Measurements from ENCODE around the gene SLC25A29.
"Not testable (repeated sequence)": the region's sequence is repeated elsewhere in the genome, so short reads cannot be mapped to it uniquely, and the experiment has no call there.

SLC25A29 gene

DNA sequence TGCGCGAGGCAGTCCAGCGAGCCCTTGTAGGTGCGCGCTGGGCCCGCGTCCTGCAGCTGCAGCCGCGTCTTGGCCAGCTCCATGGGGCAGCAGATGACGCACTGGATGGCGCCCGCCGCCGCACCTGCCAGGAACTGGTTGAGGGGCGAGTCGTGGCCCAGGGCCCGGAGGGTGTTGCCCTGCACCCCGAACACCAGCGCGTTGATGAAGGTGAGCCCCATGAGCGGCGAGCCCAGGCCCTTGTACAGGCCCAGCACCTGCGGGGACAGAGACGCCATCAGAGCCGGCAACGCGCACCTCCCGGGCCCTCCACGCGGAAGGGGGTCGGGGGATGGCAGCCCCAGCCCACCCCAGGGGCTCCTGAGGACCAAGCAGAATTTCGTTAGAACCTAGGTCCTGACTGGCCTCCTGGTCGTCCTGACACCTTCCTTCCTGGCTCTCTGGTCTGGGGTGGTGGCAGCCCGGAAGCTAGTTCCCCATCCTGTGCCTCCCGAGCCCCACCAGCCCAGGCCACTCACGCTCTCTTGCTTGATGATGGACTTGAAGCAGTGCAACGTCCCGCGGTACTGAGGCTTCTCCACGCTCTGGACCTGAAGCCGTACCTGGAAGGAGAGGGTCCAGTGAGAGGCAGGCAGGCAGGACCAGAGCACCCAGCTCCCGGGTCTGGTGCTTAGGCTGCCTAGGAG is 13.3 kb downstream of the SLC25A29 start:
- no peak for DNase-seq

DNA sequence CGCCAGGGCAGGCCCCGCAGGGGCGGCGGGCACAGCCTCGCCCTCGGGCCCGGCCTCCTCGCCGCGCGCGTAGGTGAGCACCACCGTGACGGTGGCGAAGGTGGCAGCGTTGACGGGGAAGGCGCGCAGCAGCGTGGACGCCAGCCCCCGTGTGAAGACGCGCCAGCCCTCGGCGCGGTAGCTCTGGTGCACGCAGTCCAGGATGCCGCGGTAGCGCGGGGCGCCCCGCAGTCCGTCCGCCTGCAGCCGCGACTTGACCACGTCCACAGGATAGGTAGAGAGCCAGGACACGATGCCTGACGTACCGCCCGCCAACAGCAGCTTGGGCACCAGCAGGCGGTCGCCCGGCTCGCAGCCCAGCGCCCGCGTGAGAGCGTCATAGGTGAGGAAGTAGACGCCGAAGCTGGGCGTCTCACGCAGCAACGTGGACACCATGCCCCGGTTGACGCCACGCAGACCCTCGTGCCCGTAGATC is 13.9 kb downstream of the SLC25A29 start:
- no peak for DNase-seq

DNA sequence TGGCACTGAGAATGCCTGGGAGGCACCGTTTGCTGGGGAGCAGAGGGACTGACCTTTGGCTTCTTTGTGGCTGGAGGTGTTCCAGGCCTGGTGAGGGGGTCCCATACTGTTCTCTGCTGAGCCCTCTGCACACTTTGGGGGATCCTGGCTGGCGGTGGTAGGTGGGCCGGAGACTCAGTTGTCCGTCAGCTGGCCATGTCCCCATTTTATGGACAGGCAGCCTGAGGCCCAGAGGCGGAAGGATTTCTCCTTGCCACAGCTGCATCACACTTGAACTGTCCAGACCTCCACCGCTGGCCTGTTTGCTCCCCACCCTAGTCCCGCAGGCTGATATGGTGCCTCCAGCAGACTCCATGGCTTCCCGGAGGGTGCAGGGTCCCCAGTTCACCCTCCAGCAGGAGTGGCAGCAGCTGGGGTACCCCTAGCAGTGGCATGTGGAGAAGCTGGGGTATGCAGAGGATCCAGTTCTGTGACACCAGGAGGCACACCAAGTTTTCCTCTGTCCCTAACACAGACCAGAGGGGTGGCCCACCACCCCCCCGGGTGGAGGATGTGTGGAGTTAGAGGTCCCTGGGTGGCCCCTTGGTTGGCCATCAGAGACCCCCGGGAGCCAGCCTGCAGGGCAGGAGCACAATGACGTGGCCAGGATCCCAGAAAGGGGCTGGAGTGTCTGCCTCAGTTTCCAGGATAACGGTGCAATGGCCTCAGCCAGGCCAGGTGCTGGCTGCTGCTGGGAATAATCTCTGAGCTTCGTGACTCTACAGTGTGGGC is 14.8 kb downstream of the SLC25A29 start:
- no peak for DNase-seq

DNA sequence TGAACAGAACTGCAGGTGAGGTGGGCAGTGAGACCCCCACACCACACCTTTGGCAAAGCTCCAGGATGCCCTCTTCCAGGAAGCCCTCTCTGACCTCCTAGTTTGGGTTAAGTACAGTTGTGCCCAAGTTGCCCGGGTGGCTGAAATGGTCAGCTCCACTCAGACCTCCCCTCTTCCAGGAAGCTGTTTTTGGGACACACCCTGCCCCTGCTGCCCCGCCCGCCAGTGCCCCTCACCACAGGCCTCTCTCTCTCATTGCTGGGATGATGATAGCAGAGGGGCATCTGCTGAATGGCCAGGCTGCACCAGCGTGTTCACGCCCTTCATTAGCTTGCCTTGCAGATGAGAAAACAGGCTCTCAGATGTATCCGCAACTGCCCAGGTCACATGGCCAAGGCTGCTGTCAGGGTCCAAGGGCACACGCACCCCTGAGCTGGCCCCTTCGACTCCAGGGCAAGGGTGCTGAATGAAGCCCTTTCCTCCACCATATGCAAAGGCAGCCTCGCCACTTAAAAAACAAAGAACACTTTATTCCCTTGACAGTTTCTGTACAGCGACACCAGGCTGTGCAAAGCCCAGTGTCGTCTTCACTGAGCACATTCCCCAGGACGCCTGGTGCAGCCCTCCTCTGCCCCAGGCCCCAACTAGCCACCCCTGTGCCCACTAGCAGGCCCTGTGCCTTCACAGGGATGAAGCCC is 15.5 kb downstream of the SLC25A29 start:
- DNase-seq = no peak

DNA sequence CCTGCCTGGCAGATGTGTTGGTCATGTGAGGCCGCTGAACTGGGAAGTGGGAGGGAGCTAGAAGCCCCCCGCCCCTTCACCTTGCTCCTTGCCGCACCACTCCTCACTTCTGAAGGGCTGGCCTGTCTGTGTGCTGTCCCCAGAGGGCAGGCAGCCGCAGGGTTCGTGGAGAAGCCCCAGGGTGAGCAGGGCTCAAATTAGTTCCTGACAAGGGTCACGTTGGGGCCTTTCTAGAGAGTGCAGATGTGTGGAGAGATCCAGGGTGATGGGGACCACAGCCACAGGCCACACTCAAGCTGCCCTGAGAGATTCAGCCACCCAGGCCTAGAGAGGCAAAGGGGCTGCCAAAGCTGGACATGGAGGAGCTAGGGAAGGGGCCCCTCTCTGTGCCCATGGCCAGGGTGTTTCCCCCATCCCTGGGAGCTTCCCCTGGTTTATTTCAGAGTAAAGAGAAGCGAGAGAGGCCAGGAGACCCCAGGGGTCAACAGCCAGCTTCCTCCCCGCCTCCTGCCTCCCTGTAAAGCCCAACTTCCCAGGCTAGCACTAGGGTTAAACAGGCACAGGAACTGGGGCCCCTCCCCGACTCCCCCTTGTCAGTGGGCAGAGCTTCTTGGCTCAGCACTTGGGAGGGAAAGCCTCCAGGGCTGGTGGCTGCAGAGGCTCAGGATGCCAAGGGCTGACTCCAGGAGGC is 16.2 kb downstream of the SLC25A29 start:
- no peak for DNase-seq

DNA sequence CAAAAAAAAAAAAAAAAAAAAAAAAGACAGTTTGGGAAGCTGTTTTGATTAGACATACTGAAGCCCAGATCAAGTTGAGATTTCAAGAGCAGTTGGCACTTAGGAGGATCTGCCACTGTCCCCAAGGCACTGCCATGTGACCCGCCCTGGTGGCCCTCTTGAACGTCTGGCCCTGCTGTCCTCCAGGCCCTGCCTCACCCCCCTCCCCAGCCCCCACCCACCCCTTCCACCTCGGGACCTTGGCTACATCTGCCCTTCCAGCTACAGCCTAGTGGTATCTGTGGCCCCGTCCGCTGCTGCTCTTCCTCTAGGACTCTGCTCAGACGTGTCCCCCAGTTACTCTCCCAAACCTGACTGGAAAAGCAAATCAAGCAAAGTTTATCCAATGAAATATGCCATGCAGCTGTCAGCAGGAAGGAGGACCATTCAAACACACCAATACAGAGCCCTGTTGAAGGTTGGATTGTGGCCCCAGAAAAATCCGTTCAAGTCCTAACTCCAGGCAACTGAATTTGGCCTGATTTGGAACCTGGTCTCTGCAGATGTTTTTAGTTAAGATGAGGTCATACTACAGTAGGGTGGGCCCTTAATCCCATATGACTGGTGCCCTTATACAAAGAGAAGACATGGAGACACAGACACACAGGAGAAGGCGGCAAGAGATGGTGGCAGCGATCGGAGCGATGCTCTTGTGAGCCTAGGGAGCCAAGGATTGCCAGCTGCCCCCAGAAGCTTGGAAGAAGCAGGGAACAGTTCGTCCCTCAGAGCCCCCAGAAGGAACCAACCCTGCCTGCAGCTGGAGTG is 17.7 kb downstream of the SLC25A29 start:
- DNase-seq = no peak

DNA sequence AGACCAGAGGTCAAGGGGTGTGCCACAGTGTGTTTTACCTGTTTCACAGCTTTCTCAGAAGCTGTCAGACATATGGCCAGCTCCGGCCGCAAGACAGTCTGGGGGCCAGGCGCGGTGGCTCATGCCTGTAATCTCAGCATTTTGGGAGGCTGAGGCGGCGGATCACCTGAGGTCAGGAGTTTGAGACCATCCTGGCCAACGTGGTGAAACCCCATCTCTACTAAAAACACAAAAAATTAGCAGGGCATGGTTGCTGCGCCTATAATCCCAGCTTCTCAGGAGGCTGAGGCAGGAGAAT is 18.3 kb downstream of the SLC25A29 start:
- not testable (repeated sequence) for DNase-seq

DNA sequence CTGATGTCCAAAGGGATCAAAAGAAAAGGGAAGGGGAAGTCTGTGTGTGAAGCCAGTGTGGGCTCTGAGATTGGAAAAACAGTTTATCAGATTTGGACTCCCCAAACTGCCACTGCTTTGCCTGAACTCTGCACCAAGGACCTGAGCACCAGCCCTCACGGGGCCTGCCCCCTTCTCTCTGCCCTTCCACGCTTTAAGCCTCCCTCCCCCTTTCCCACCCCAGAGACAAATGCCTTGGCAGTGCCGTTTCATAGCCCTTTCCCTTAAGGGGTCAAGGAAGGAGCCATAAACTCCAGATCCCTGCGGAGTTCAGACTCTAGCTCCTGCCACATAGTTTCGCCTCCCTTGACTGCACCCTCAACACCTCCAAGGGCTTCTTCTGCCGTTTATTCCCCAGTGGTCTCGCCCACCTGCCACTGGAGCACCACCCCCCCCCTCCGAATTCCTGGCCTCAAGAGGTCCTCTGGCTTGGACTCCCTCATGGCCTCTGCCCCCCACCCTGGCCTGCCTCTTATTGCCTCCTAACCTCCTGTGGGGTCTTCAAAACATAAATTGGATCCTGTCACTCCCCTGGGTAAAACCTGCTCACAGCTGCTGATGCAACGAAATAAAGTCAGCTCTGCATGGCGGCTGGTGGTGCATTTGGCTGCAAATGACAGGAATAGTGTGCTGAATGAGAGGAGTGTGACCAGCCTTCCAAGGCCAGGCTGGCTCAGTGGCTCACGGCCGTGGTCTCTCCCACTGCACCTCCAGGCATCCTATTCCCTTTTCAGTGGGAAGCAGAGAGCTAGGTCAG is 18.8 kb downstream of the SLC25A29 start:
- no peak for DNase-seq

DNA sequence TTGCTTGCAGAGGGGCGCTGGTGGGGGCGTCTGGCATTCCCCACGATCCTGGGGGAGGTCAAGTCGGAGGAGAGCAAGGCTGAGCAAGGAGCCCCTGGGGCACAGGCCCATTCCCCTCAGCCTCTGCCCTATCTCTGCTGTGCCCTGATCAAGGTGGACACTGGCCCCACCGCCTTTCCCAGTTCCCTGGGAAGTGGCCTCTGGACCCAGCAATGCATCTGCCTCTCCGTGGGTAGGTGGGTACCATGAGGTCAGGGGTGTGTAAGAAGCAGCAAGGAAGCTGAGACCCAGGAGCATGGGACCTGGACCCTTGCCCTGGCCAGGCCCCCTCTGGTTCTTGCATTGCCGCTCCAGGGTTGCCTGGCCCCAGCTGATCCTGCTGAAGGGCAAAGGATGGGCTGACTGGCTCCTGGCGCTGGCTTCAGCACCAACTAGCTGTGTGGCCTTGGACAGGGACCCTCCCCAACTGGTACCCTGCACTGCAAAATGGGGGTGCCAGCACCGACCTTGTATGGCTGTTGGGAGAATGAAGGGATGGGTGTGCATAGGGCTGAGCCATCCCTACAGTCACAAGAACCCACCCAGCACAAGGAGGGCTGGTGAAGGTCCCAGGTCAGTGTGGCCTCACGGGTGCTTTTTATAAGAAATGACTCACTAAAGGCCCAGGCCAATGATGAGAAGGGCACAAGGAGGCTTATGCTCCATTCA is 19.6 kb downstream of the SLC25A29 start:
- no peak for DNase-seq

DNA sequence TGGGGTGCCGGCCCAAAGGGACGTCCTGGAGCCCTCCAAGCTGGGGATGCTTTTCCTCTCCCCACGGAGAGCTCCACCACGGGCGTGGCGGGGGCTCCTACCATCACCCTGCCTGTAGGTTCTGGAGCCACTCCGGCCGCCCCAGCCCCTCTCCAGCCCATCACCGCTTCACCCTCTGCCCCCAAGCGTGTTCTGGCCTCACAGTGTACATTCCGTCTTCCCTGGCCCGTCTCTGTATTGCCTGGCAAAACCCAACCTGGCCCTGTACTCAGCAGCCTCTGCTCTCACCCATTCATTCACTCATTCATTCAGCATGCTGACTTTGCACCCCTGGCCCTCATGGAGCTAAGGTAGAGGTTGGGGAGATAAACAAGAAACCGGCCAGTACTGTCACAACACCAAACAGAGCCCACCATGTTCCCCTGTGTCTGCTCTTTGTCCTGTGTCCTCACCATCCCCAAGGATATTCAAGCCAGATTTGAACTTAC is 20.3 kb downstream of the SLC25A29 start:
- no peak for DNase-seq

DNA sequence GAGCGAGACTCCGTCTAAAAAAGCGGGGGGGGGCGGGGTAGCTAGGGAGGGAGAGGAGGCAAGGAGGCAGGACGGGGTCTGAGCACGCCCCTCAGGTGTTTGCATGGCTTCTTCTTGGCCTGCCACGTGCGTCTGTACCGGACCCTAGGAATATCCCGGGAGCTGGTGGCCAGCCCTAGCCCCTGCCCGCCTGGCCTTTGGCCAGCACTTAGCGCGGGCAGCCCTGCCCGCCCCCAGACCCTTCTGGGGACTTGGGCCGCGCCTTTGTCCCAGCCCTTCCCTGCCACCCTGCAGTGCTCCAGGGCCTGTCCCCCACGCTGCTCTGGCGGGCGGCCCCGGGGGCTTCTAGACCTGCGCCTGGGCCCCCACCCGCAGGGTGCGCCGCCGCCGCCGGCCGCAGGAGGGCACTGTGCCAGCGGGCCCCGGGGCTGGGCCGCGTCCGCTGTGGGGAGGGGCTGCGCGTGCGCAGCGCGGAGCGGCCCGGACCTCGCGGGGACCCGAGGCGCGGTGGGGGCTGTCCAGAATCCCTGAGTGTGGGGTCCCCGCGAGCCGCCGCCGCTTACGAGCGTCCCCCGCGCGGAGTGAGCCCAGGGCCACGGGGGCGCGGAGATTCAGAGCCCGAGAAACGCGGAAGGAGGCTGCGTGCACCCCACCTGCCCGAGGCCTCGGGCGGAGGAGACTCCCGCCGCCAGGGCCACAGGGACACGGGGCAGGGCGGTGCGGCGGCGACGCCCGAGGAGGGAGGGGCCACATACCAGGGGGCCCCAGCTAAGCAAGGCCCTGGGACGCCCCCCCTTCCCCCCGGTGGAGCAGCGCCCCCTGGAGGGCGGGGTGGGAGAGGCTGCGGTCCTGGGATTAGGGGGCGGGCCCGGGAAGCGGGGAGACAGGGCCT is 21.0 kb downstream of the SLC25A29 start:
- peak; percentile 37 for DNase-seq

DNA sequence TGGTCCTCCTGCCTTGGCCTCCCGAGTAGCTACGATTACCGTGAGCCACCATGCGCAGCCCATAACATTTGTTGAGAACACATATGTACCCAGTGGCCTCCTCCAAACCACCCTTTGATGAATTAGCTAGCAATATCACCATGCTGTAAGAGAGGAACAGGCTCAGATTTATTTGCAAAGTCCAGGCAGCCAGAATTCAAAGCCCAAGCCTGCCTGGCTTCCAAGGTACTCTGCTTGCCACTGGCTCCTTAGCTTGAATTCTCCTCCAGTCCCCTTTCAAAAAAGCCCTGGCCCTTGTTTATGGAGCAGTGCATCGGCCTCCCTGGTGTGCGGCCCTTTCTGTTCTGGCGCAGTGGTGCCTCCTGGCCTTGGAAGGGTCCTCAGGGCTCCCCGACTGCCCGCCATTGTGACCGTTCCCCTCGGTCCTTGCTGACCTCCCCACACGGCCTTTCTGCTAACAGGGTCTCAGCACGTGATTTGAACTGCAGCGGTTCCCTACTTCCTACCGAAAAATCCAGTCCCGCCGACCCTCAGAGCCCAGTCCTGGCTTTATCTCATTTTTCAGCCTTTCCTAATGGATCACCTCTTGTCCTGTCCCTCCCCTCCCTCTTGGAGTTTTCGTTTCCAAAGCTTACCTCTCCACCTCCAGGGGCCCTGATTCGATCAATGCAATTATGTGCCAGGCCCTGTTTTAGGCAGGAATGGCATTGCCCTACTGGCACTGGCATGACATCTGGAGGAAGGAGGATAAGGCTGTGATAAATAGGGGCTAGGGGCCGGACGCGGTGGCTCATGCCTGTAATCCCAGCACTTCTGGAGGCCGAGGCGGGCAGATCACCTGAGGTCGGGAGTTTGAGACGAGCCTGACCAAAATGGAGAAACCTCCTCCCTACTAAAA is 22.0 kb downstream of the SLC25A29 start:
- no peak for DNase-seq

DNA sequence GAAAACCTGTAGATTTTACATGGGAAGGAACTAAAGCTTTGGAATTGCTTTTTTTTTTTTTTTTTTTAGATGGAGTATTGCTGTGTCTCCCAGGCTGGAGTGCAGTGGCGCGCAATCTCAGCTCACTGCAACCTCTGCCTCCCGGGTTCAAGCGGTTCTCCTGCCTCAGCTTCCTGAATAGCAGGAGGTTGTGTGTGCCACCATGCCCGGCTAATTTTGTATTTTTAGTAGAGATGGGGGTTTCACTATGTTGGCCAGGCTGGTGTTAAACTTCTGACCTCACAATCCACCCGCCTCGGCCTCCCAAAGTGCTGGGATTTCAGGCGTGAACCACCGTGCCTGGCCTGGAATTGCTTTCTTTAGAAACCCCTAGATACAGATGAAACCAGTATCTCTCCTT is 22.8 kb downstream of the SLC25A29 start:
- DNase-seq = not testable (repeated sequence)

DNA sequence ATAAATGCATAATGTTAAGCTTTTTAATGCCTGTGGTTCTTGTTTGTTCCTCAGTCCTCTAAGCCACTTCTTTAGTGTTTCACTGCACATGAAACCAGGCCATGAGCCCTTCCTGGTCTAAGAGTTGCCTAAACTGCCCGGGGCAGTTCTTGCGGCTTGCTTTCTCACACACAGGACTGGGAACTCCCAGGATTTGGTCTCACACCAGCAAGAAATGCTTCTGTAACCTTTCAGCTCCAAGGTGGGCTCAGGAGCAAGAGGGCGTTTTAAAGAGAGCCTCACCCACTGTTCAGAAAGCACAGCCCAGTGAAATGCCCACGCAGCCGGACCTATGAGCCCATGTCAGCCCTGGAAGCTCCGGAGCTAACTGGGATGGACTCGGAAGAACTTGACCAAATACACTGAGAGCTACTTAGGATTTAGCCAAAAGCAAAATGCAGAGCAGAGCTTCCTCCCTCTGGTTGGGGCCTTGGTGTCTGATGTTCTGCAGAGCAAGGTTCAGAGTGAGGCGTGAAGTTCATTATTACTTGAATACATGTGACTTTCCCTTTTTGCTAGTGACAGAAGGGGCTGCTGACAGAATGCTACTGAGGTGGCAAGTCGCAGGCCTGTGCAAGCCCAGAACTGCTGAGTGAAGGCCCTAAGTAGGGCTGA is 23.4 kb downstream of the SLC25A29 start:
- no peak for DNase-seq

DNA sequence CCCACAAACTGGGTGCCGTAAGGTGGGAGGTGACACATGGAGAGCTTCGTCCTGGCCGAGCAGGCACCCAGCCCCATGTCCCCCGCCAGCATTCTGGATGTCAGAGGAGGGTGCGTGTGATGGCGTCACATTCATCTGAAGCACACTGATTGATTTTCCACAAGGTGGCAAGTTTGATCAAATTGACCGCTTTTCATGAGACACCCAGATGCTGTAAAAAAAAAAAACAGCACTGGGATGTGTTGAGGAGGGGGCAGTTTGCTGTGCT is 24.2 kb downstream of the SLC25A29 start:
- no peak for DNase-seq

DNA sequence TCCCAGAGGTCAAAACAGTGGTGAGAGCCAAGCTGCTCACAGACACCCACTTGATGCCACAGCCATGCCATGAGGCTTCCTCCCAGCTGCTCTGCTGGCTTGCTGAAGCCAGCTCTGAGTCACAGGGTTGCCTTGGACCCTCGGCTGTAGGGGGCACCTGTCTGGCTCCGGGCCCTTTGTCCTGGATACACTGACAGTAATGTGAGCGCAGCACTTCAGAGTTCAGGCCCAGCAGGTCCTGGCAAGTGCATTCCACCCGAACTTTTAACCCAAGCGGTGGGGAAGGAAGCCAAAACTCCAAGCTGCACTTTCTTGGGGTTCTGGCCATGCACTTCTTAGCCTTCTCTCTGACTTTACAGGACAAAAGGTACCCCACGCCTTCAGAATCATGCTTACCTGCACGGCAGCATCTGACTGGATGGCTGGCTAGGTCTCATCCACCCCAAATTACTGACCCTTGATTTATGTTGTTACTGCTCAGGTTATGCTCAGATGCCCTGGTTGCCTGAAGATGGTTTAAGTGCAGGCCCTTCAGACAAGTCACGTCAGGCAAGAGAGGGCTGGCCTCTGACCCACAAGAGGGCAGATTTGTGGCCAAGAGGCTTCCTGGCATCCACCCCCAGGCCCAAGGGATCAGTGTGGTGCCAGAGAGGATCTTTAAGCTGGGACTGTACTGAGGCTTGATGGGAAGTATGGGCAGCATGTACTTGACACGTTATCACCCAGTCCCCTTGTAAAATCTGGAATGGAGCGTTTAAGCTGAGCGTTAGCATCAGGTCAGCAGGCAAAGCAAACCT is 24.8 kb downstream of the SLC25A29 start:
- DNase-seq = no peak

DNA sequence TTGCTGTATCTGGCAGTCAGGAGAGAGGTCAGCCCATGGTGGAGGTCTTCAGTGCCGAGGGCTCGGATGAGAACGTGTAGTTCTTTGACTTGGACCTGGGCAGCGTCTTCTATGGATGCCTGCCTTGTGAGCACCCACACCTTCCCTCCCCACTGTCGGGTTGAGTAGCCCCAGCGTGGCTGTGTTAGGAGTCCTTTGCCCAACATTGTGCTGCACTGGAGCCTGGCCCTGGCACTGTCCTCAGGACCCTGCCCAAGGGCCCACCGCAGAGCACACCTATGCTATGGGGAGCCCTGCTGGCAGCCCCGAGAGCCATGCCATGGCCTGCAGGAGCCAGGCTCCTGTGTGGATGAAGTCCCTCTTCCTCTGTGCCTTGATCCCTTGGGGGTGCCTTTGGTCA is 26.7 kb downstream of the SLC25A29 start:
- DNase-seq = no peak

DNA sequence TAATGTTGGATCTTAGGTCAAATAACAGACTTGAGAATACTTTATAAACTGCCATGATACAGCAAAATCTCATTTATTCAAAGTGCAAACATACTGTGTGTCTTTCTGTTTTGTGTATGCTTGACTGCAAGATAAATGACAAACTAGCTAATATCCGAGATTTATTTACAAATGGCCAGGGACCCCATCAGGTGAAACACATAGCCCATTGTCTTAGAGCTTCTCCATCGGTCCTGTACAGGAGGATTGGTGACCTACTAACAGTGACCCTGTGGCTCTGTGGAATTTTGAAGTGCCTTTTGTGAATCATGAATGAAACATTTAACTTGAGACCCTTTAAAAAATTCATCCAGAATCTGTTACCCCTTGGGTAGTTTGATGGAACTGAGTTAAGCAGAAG is 27.1 kb downstream of the SLC25A29 start:
- no peak for DNase-seq
